OCI-LY3 (cell line): ENCODE results near the gene CKAP5.
"Not testable (repeated sequence)": the region's sequence is repeated elsewhere in the genome, so short reads cannot be mapped to it uniquely, and the experiment has no call there.

Source experiments
- H2AFZ ChIP-seq: fragments of 200-600, 300-600 bp; shearing (Covaris generic); 2 replicates; pipeline ENCODE4 v1.6.0; 2014; ENCODE audit warnings: antibody characterized with exemption, low read depth, low read length
- H3K27ac ChIP-seq: fragments of 200-600, 300-600 bp; sonication (generic); 2 replicates; pipeline ENCODE4 v1.5.1; 2014; ENCODE audit warnings: mild to moderate bottlenecking, low read length, moderate library complexity, mixed read lengths
- H3K27me3 ChIP-seq: fragments of 200-600, 300-600 bp; sonication (generic); 2 replicates; pipeline ENCODE4 v1.6.1; 2014; ENCODE audit warnings: low read depth, low read length, mixed read lengths
- H3K36me3 ChIP-seq: fragments of 200-600, 300-600 bp; sonication (generic); replicated peaks from 2 replicates; pipeline ENCODE3; 2014; ENCODE audit warnings: low read depth, low read length, mixed read lengths
- H3K4me1 ChIP-seq: fragments of 300-600, 200-600 bp; sonication (generic); 2 replicates; pipeline ENCODE4 v1.6.1; 2014; ENCODE audit warnings: low read length, mixed read lengths
- H3K4me2 ChIP-seq: fragments of 200-600, 300-600 bp; sonication (generic); 2 replicates; pipeline ENCODE4 v1.6.1; 2014; ENCODE audit warnings: low read length, mixed read lengths
- H3K4me3 ChIP-seq: fragments of 300-600, 200-600 bp; sonication (generic); 2 replicates; pipeline ENCODE4 v1.5.1; 2014; ENCODE audit warnings: antibody characterized with exemption, mild to moderate bottlenecking, low read length, moderate library complexity
- H3K79me2 ChIP-seq: fragments of 300-600, 200-600 bp; shearing (Covaris generic); 2 replicates; pipeline ENCODE4 v1.6.1; 2014; ENCODE audit warnings: mild to moderate bottlenecking, low read length, mixed read lengths
- H3K9ac ChIP-seq: fragments of 300-600, 200-600 bp; shearing (Covaris generic); 2 replicates; pipeline ENCODE4 v1.6.0; 2014; ENCODE audit warnings: mild to moderate bottlenecking, low read length, moderate library complexity
- H3K9me3 ChIP-seq: fragments of 200-600, 300-600 bp; shearing (Covaris generic); 2 replicates; pipeline ENCODE4 v1.6.1; 2014; ENCODE audit warnings: low read length, mixed read lengths; ENCODE audit not compliant: insufficient read depth
- H4K20me1 ChIP-seq: fragments of 200-600, 300-600 bp; sonication (generic); 2 replicates; pipeline ENCODE4 v1.6.1; 2016; ENCODE audit warnings: low read length, mixed read lengths; ENCODE audit not compliant: insufficient read depth
- CTCF ChIP-seq: fragments of 200-600, 300-600 bp; sonication (generic); IDR thresholded peaks from 2 replicates; pipeline ENCODE4 v1.5.1; 2014; ENCODE audit warnings: antibody characterized with exemption, low read length, low read depth
- EZH2phosphoT487 ChIP-seq: fragments of 200-600 bp; shearing (Covaris generic); IDR thresholded peaks from 2 replicates; pipeline ENCODE4 v1.6.1; 2018; ENCODE audit warnings: antibody characterized with exemption, mixed run types, low read depth

The CKAP5 gene

GRCh38 chr11:46710821-46711269 lies 135.2 kb downstream of the CKAP5 start:
- Histone ChIP-seq H3K4me2 (no peak overlapping the region), H3K9me3 (no peaks in the 10 kb centered on the region), H4K20me1 (no peaks in the 10 kb centered on the region), H3K79me2 (no peaks in the 10 kb centered on the region), H3K36me3 (peaks cover 11% of the 10 kb centered on the region), H3K4me3 (no peak overlapping the region), H3K27me3 (no peaks in the 10 kb centered on the region), H3K9ac (no peak overlapping the region), H3K27ac (no peak overlapping the region), H2AFZ (no peak overlapping the region), H3K4me1 (no peaks in the 10 kb centered on the region)
- TF ChIP-seq EZH2phosphoT487 (no peak), CTCF (no peak)

GRCh38 chr11:46709351-46709750 lies 136.7 kb downstream of the CKAP5 start:
- H3K9ac ChIP-seq, H3K27ac ChIP-seq, H3K4me3 ChIP-seq, H3K4me1 ChIP-seq, H3K9me3 ChIP-seq, H4K20me1 ChIP-seq, H3K79me2 ChIP-seq, H3K27me3 ChIP-seq, H2AFZ ChIP-seq, H3K4me2 ChIP-seq: not testable (repeated sequence)
- peaks cover 23% of the 10 kb centered on the region for H3K36me3 ChIP-seq

- no peaks in the 10 kb centered on the region for H3K4me1 ChIP-seq
- peaks cover 12% of the 10 kb centered on the region for H3K79me2 ChIP-seq
- peaks cover 40% of the 10 kb centered on the region for H3K36me3 ChIP-seq
- no peaks in the 10 kb centered on the region for H3K27me3 ChIP-seq
- no peak overlapping the region for H2AFZ ChIP-seq
- no peaks in the 10 kb centered on the region for H4K20me1 ChIP-seq
- H3K4me2 ChIP-seq = no peak overlapping the region
- H3K9ac ChIP-seq = no peak overlapping the region
- no peak overlapping the region for H3K4me3 ChIP-seq
- no peaks in the 10 kb centered on the region for H3K9me3 ChIP-seq
- TF ChIP-seq EZH2phosphoT487 (no peak), CTCF (no peak)
- H3K27ac ChIP-seq = no peak overlapping the region
Measured at GRCh38 chr11:46706886-46707285, 139.2 kb downstream of the CKAP5 start.

- peaks cover 40% of the 10 kb centered on the region for H3K36me3 ChIP-seq
- peaks cover 23% of the 10 kb centered on the region for H3K79me2 ChIP-seq
- no peaks in the 10 kb centered on the region for H4K20me1 ChIP-seq
- no peak overlapping the region for H2AFZ ChIP-seq
- H3K9me3 ChIP-seq = no peaks in the 10 kb centered on the region
- no peak for TF ChIP-seq EZH2phosphoT487
- TF ChIP-seq CTCF = no peak
- no peak overlapping the region for H3K4me2 ChIP-seq
- H3K4me3 ChIP-seq = no peak overlapping the region
- no peak overlapping the region for H3K27ac ChIP-seq
- H3K4me1 ChIP-seq = peaks cover 4% of the 10 kb centered on the region; the same call in 1 of the 2 replicates
- H3K9ac ChIP-seq = no peak overlapping the region
- no peaks in the 10 kb centered on the region for H3K27me3 ChIP-seq
Measured at GRCh38 chr11:46705070-46705688, 140.9 kb downstream of the CKAP5 start.
